ENCODE results near the gene RAB35.

The RAB35 gene

GRCh38 chr12:120136093-120136770 lies 19.7 kb upstream of the RAB35 start:
- no peak overlapping the region for H3K4me3 ChIP-seq (ENCODE audit: control insufficient read depth, low read depth, low read length)
- no peak for DNase-seq (ENCODE audit: low read depth)
- TF ChIP-seq CTCF (conservative IDR thresholded peaks at IDR 0.05; ENCODE audit: control insufficient read depth, insufficient read depth, low read depth, low read length) = no peak

DNA sequence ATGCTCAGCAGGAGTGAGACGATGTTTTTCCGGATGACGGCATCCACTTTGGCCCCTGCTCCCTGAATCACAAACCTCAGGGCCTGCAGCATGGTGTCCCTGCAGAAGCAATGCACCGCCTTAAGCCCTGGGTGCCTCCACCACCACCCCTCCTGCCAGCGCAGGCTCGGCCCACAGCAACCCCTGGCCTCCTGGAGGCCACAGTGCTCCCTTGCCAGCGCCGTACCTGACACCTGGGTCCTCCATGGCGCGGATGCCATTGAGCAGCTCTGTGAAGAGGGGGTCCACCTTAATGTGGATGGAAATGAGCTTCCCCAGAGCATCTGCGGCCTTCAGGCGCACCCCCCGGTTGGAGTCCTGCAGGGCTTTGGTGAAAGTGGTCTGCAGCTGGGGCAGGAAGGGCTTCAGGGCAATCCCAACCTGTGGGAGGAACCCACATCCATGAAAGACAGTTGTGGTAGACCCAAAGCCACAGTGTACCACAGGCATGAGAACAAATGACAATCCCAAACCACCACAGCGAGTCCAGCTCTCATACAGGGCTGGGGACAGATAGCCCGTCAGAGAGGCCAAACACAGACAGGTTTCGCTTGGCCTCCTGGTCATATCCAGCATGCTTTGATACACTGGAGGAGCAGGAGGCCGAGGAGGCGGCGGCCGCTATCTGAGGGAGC lies 17.9 kb upstream of the RAB35 start:
- no peak for TF ChIP-seq CTCF (conservative IDR thresholded peaks at IDR 0.05; ENCODE audit: control insufficient read depth, insufficient read depth, low read depth, low read length)

DNA sequence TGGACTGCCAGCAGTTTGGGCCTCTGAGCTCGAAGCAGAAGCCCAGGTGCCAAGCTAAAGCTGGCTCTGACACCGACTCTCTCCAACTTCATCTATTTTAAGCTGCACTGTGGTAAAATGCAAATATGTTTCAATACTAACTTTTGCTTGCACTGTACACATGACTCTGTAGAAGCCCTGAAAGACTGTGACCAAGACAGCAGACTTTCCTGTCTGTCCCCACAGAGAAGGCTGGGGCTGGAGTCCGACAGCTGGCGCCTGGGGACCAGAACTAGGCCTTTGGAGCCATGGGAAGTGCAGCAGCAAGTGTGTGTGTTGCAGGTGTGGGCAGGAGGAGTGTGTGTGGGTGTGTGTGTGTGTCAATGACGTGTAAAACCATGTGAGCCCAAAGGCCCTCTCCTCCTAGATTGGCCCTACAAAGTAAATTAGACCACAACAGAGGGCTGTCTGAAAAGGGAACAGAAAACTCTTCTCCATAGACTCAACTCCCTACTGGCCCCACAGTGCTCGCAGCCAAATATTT lies 16.4 kb upstream of the RAB35 start:
- no peak overlapping the region for H3K4me3 ChIP-seq (ENCODE audit: control insufficient read depth, low read depth, low read length)
- DNase-seq (ENCODE audit: low read depth) = no peak
- no peak for TF ChIP-seq CTCF (conservative IDR thresholded peaks at IDR 0.05; ENCODE audit: control insufficient read depth, insufficient read depth, low read depth, low read length)

More for the DNA sequence above, 17.9 kb upstream of the RAB35 start:
- no peak overlapping the region for H3K4me3 ChIP-seq (ENCODE audit: control insufficient read depth, low read depth, low read length)
- DNase-seq (ENCODE audit: low read depth) = no peak

DNA sequence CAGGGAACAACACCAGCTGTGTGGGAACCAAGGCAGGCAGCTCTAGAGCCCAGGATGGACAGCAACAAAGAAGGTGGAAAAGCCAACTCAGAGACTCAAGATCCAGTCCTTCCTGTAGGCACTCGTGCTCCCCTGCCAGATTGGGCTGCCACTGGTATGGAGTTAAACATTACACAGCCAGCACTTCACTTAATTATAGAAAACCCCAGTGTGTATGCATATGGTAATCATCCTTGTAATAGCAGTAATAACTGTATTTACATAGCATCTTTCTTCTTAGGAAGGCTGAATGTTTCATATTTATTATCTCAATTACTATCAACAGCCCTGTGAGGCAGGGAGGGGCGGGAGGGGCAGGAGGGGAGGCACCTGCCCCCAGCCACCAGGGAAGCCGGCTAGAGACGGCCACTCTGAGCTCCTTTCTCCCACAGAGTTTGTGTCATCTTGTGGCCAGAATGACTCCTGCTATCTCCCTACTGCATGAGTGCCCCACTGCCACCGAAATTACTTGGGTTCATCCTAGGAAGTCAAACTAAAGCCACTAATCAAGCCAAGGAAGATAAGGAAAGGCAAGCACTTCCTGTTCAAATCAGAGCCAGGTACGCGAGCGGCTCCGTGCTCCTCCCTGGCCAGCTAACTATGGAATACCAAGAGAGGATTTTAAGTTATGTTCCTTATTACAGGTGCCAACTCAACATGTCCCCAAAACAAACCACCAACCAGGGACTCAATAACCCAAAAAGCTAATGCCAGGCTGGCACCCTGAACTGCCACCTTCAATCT lies 15.7 kb upstream of the RAB35 start:
- TF ChIP-seq CTCF (conservative IDR thresholded peaks at IDR 0.05; ENCODE audit: control insufficient read depth, insufficient read depth, low read depth, low read length) = no peak
- no peak overlapping the region for H3K4me3 ChIP-seq (ENCODE audit: control insufficient read depth, low read depth, low read length)

GRCh38 chr12:120131116-120131515 lies 14.6 kb upstream of the RAB35 start:
- H3K4me3 ChIP-seq (ENCODE audit: control insufficient read depth, low read depth, low read length) = no peak overlapping the region
- no peak for DNase-seq (ENCODE audit: low read depth)
- no peak for TF ChIP-seq CTCF (conservative IDR thresholded peaks at IDR 0.05; ENCODE audit: control insufficient read depth, insufficient read depth, low read depth, low read length)

More for the DNA sequence above, 15.7 kb upstream of the RAB35 start:
- no peak for DNase-seq (ENCODE audit: low read depth)

GRCh38 chr12:120130011-120130410 lies 13.5 kb upstream of the RAB35 start:
- DNase-seq (ENCODE audit: low read depth) = no peak
- H3K4me3 ChIP-seq (ENCODE audit: control insufficient read depth, low read depth, low read length) = no peak overlapping the region
- TF ChIP-seq CTCF (conservative IDR thresholded peaks at IDR 0.05; ENCODE audit: control insufficient read depth, insufficient read depth, low read depth, low read length) = no peak
